Stimulated activated CD8-positive, alpha-beta memory T cell treated with anti-CD3 and anti-CD28 coated beads, Interleukin-15, amount 100 ng/mL, for 24 hours (primary cell): ENCODE measurements around the gene ATP5F1A.

ENCODE experiments used
- DNase-seq: peaks from one replicate; pipeline ENCODE4 v3.0.0-alpha.2; 2020; ENCODE audit warnings: low read depth

The ATP5F1A gene

GRCh38 chr18:46073474-46074331 is 24.4 kb downstream of the ATP5F1A start:
- no peak for DNase-seq

GRCh38 chr18:46072959-46073358 is 25.1 kb downstream of the ATP5F1A start:
- no peak for DNase-seq

GRCh38 chr18:46072376-46072867 is 25.7 kb downstream of the ATP5F1A start:
- DNase-seq = no peak

- peak; percentile 31 for DNase-seq
These were observed 26.3 kb downstream of the ATP5F1A start, which contains the start of gene PSTPIP2 for GRCh38 chr18:46071653-46072375. TSS of gene PSTPIP2 (minus strand) at chr18:46072260. CDS start at chr18:46072188, 72 bp downstream.

GRCh38 chr18:46070815-46071652 is 27.1 kb downstream of the ATP5F1A start:
- DNase-seq = no peak

- no peak for DNase-seq
These were observed 27.9 kb downstream of the ATP5F1A start for GRCh38 chr18:46070232-46070631.

GRCh38 chr18:46069524-46069923 is 28.6 kb downstream of the ATP5F1A start:
- DNase-seq = no peak

- DNase-seq = no peak
These were observed 29.3 kb downstream of the ATP5F1A start for GRCh38 chr18:46068763-46069162.

- no peak for DNase-seq
These were observed 30.6 kb downstream of the ATP5F1A start for GRCh38 chr18:46067438-46068007.

- DNase-seq = no peak
These were observed 35.3 kb downstream of the ATP5F1A start for GRCh38 chr18:46062781-46063180.

- no peak for DNase-seq
These were observed 36.3 kb downstream of the ATP5F1A start for GRCh38 chr18:46061796-46062195.

GRCh38 chr18:46061387-46061786 is 36.7 kb downstream of the ATP5F1A start:
- DNase-seq = no peak

GRCh38 chr18:46060359-46060841 is 37.7 kb downstream of the ATP5F1A start:
- DNase-seq = no peak

- no peak for DNase-seq
These were observed 42.3 kb downstream of the ATP5F1A start for GRCh38 chr18:46055838-46056230.

GRCh38 chr18:46054956-46055837 is 42.9 kb downstream of the ATP5F1A start:
- no peak for DNase-seq

GRCh38 chr18:46053368-46054095 is 44.6 kb downstream of the ATP5F1A start:
- DNase-seq = no peak

GRCh38 chr18:46051731-46052461 is 46.2 kb downstream of the ATP5F1A start:
- no peak for DNase-seq

GRCh38 chr18:46050268-46050667 is 47.8 kb downstream of the ATP5F1A start:
- no peak for DNase-seq

- DNase-seq = no peak
These were observed 49.5 kb downstream of the ATP5F1A start for GRCh38 chr18:46048641-46049040.
